ENCODE data around the gene ZC3H18. TPM values are rescaled to one million over a fixed set of nuclear protein-coding genes. Genes with fewer than 3 reads are reported as not detected.

The ZC3H18 gene
- polyA plus RNA-seq, 1 experiment: 11.2 TPM

- ChIA-PET POLR2A (no interaction called here), CTCF (no interaction called here)
- Histone ChIP-seq H3K4me3 (ENCODE audit: low read depth, low read length) (no peak overlapping the region), H3K27me3 (ENCODE audit: control insufficient read depth, insufficient read depth, low read length) (no peaks in the 10 kb centered on the region), H3K36me3 (ENCODE audit: control insufficient read depth, insufficient read depth, low read length) (peaks cover 6% of the 10 kb centered on the region)
- TF ChIP-seq CTCF (IDR thresholded peaks at IDR 0.05; ENCODE audit: insufficient read depth, low read depth, low read length): no peak
- no peak for DNase-seq (ENCODE audit: low read depth)
Observed at GRCh38 chr16:88653596-88654362, 83.6 kb downstream of the ZC3H18 start.

GRCh38 chr16:88654363-88655052 lies 84.3 kb downstream of the ZC3H18 start:
- no peak for DNase-seq (ENCODE audit: low read depth)
- ChIA-PET POLR2A (no interaction called here), CTCF (no interaction called here)
- Histone ChIP-seq H3K27me3 (ENCODE audit: control insufficient read depth, insufficient read depth, low read length) (no peaks in the 10 kb centered on the region), H3K36me3 (ENCODE audit: control insufficient read depth, insufficient read depth, low read length) (peaks cover 6% of the 10 kb centered on the region), H3K4me3 (ENCODE audit: low read depth, low read length) (no peak overlapping the region)
- TF ChIP-seq CTCF (IDR thresholded peaks at IDR 0.05; ENCODE audit: insufficient read depth, low read depth, low read length): no peak

GRCh38 chr16:88655053-88655732 lies 85.0 kb downstream of the ZC3H18 start:
- Histone ChIP-seq H3K36me3 (ENCODE audit: control insufficient read depth, insufficient read depth, low read length) (peaks cover 6% of the 10 kb centered on the region), H3K27me3 (ENCODE audit: control insufficient read depth, insufficient read depth, low read length) (no peaks in the 10 kb centered on the region), H3K4me3 (ENCODE audit: low read depth, low read length) (no peak overlapping the region)
- CTCF ChIA-PET: no interaction called here
- POLR2A ChIA-PET: no interaction called here
- TF ChIP-seq CTCF (IDR thresholded peaks at IDR 0.05; ENCODE audit: insufficient read depth, low read depth, low read length): no peak
- no peak for DNase-seq (ENCODE audit: low read depth)

GRCh38 chr16:88655733-88656281 lies 85.6 kb downstream of the ZC3H18 start:
- no peaks in the 10 kb centered on the region for H3K27me3 ChIP-seq (ENCODE audit: control insufficient read depth, insufficient read depth, low read length)
- POLR2A ChIA-PET: no interaction called here
- CTCF ChIA-PET: no interaction called here
- peaks cover 6% of the 10 kb centered on the region for H3K36me3 ChIP-seq (ENCODE audit: control insufficient read depth, insufficient read depth, low read length)
- no peak for DNase-seq (ENCODE audit: low read depth)
- H3K4me3 ChIP-seq (ENCODE audit: low read depth, low read length): no peak overlapping the region
- TF ChIP-seq CTCF (IDR thresholded peaks at IDR 0.05; ENCODE audit: insufficient read depth, low read depth, low read length): no peak

All from BJ (cell line).